HepG2 (cell line): ENCODE data around the gene LRRC74A. TPM values are rescaled to one million over a fixed set of nuclear protein-coding genes. Genes with fewer than 3 reads are reported as not detected.

Source experiments
- ATAC-seq: fragments of 200-7000 bp; cut with Tn5 transposase; 3 replicates; pipeline ENCODE4 v1.9.1; 2020; ENCODE audit warnings: mild to moderate bottlenecking, moderate library complexity
- BruUV-seq: library from RNA; stranded (reverse); fragments of 400-500 nt; replicated peaks from 2 replicates; lab custom pipeline; 2021; lab: Mats Ljungman, UMichigan
- CTCF ChIA-PET: fragments of 300-600 bp; formaldehyde crosslinking; extraction: SDS; loops from one replicate; lab custom pipeline; 2021; ENCODE audit warnings: low total read pairs, inconsistent platforms, low intra/inter-chr PET ratio; lab: Yijun Ruan, JAX
- POLR2A ChIA-PET: fragments of 350-600 bp; sonication (Branson Sonifier 250); formaldehyde crosslinking; loops from one replicate; lab custom pipeline; 2020; ENCODE audit warnings: antibody characterized with exemption, inconsistent platforms; lab: Yijun Ruan, JAX
- DNase-seq: peaks from one replicate; pipeline ENCODE4 v3.0.0-alpha.2; 2015; ENCODE audit warnings: low spot score
- FAIRE-seq: peaks from 3 replicates; lab custom pipeline; 2011; peaks lifted over from hg19 to GRCh38; lab: Jason Lieb, UNC
- H2AFZ ChIP-seq: one replicate; pipeline ENCODE4 v1.6.1; 2011; ENCODE audit warnings: low read length, inconsistent platforms
- H3K27ac ChIP-seq: fragments of 300-600 bp; 3 replicates; pipeline ENCODE4 v1.8.0; 2011; ENCODE audit warnings: mixed run types, mild to moderate bottlenecking, mixed read lengths, low read length, inconsistent platforms; ENCODE audit not compliant: insufficient read depth; ENCODE audit errors: extremely low read length
- H3K27me3 ChIP-seq, 2 experiments: fragments of 200-600 bp in 1 of 2; 2 replicates in 1 of 2; 3 replicates in 1 of 2; pipeline versions ENCODE4 v1.6.0 to v1.8.0; 2011; ENCODE audit warnings: low read length in 2 of 2, mild to moderate bottlenecking in 2 of 2, moderate library complexity in 2 of 2, inconsistent platforms in 1 of 2; ENCODE audit not compliant: insufficient read depth in 2 of 2, control insufficient read depth in 1 of 2
- H3K36me3 ChIP-seq, 2 experiments: fragments of 200-600 bp in 1 of 2; replicated peaks in 1 of 2; 2 replicates in 1 of 2; 3 replicates in 1 of 2; pipeline versions ENCODE4 v1.5.1 to v1.8.0; 2011; ENCODE audit warnings: low read length in 2 of 2, inconsistent platforms in 1 of 2; ENCODE audit not compliant: insufficient read depth in 2 of 2, control insufficient read depth in 1 of 2
- H3K4me1 ChIP-seq: 2 replicates; pipeline ENCODE4 v1.5.1; 2012; ENCODE audit warnings: low read length, inconsistent platforms; ENCODE audit not compliant: insufficient read depth
- H3K4me2 ChIP-seq: 2 replicates; pipeline ENCODE4 v1.6.0; 2011; ENCODE audit warnings: low read depth, low read length, inconsistent platforms
- H3K4me3 ChIP-seq, 3 experiments: fragments of 200-600 bp in 1 of 3; sonication (generic), shearing (Covaris generic) in 1 of 3; replicated peaks in 1 of 3; 2 replicates each; pipeline ENCODE4 v1.5.1; 2011 to 2016; ENCODE audit warnings: low read length in 3 of 3, inconsistent platforms in 2 of 3, low read depth in 2 of 3, mild to moderate bottlenecking in 2 of 3, control low read depth in 1 of 3, mixed read lengths in 1 of 3; ENCODE audit not compliant: insufficient read depth in 1 of 3
- H3K79me2 ChIP-seq: one replicate; pipeline ENCODE4 v1.6.1; 2011; ENCODE audit warnings: low read length, inconsistent platforms; ENCODE audit not compliant: insufficient read depth
- H3K9ac ChIP-seq: 2 replicates; pipeline ENCODE4 v1.6.0; 2011; ENCODE audit warnings: mild to moderate bottlenecking, low read depth, low read length, inconsistent platforms; ENCODE audit not compliant: insufficient read depth
- H3K9me3 ChIP-seq: 2 replicates; pipeline ENCODE4 v1.5.1; 2012; ENCODE audit warnings: mild to moderate bottlenecking, low read length
- H4K20me1 ChIP-seq: 2 replicates; pipeline ENCODE4 v1.6.0; 2011; ENCODE audit warnings: inconsistent platforms, mild to moderate bottlenecking, low read length, moderate library complexity; ENCODE audit not compliant: insufficient read depth
- CERS6 ChIP-seq: sonication (generic); formaldehyde crosslinking; IDR thresholded peaks from 2 replicates; pipeline ENCODE4 v1.5.0; 2020; ENCODE audit warnings: missing genetic modification reagents
- SOX5 ChIP-seq: IDR thresholded peaks from 2 replicates; pipeline ENCODE4 v1.6.1; 2016; ENCODE audit warnings: borderline replicate concordance
- SSRP1 ChIP-seq: IDR thresholded peaks from 2 replicates; pipeline ENCODE4 v1.6.1; 2016; ENCODE audit warnings: control low read depth
- TARDBP ChIP-seq: sonication (generic); formaldehyde crosslinking; IDR thresholded peaks from 2 replicates; pipeline ENCODE4 v1.8.0; 2022; ENCODE audit warnings: mild to moderate bottlenecking, missing genetic modification reagents
- TFAP4 ChIP-seq: sonication (generic); IDR thresholded peaks from 2 replicates; pipeline ENCODE4 v1.6.1; 2016; ENCODE audit warnings: low read depth, borderline replicate concordance
- TMF1 ChIP-seq: sonication (generic); formaldehyde crosslinking; IDR thresholded peaks from 2 replicates; pipeline ENCODE4 v1.8.1; 2022; ENCODE audit warnings: low read depth, missing genetic modification reagents
- ZNF652 ChIP-seq: IDR thresholded peaks from 2 replicates; pipeline ENCODE4 v1.6.1; 2016; ENCODE audit warnings: low read depth, borderline replicate concordance
- WGBS: methylation state at CpG from one replicate; pipeline ENCODE4 v1.1.6; 2017; ENCODE audit warnings: low lambda C conversion rate; 5-methylcytosine and 5-hydroxymethylcytosine counted together
- in situ Hi-C: cut with HindIII; loops from 2 replicates; pipeline ENCODE4 v1.10.0; 2017; ENCODE audit warnings: low pct_unique_long_range_greater_than_20kb; ENCODE audit not compliant: extremely low pct_ligation_motif_present
- intact Hi-C: fragments of 100-400 bp; cut with micrococcal nuclease; formaldehyde crosslinking; loops from one replicate; pipeline ENCODE4 v1.10.0; 2022; ENCODE audit not compliant: unreplicated experiment
- polyA plus RNA-seq, 8 experiments: library from polyadenylated mRNA; depleted of rRNA in 3 of 8; stranded (reverse) in 7 of 8; unstranded in 1 of 8; fragments of >200 nt; fragmentation: Illumina TruSeq in 4 of 8; extraction: Trizol in 4 of 8; gene quantifications; 2 replicates each; pipeline versions ENCODE4 v1.2.1 to v1.2.3, GENCODE V29; 2011 to 2016; ENCODE audit warnings: low read depth in 4 of 8, missing spikeins in 1 of 8, mixed read lengths in 1 of 8; ENCODE audit not compliant: insufficient read depth in 1 of 8
- total RNA-seq, 5 experiments: library from RNA; depleted of rRNA; stranded (reverse); fragments of >200 nt; fragmentation: Illumina TruSeq; extraction: Trizol; gene quantifications; 2 replicates each; pipeline ENCODE4 v1.2.3, GENCODE V29; 2016; ENCODE audit warnings: low read depth in 1 of 5

LRRC74A gene
- total and polyA plus RNA-seq, 2 of the 13 experiments (the other 11 are each of a cell fraction or from before 2014, with no cell fraction given): not detected

- H3K4me3 ChIP-seq: no peak overlapping the region
- ChIA-PET CTCF (no interaction called here), POLR2A (interaction anchor here (6.4 kb wide), 1 partner anchor 15 kb away, joined by 62 read pairs; the partner anchor contains the start of gene ANGEL1)
- no peak overlapping the region for H2AFZ ChIP-seq
- no peaks in the 10 kb centered on the region for H3K79me2 ChIP-seq
- peaks cover 46% of the 10 kb centered on the region for H3K4me1 ChIP-seq
- H3K27me3 ChIP-seq: no peaks in the 10 kb centered on the region
- ATAC-seq (no peak), DNase-seq (no peak), FAIRE-seq (no peak)
- H3K27ac ChIP-seq: no peak overlapping the region
- no peak overlapping the region for H3K4me2 ChIP-seq
- BruUV-seq: no TSS peak
- intact Hi-C loops: no loop called here
- in situ Hi-C loops: no loop called here
- H4K20me1 ChIP-seq: no peaks in the 10 kb centered on the region
- no peaks in the 10 kb centered on the region for H3K9me3 ChIP-seq
- WGBS: 91% methylated on average over 9 of the region's 9 CpGs
- H3K36me3 ChIP-seq: no peaks in the 10 kb centered on the region
- TF ChIP-seq TMF1 (CRISPR knock-in tag) (no peak), TFAP4 (no peak), SSRP1 (CRISPR knock-in tag) (no peak), ZNF652 (no peak), TARDBP (CRISPR knock-in tag) (no peak), CERS6 (CRISPR knock-in tag) (no peak), SOX5 (CRISPR knock-in tag) (no peak)
- H3K9ac ChIP-seq: no peak overlapping the region
These were observed 1.6 kb downstream of the LRRC74A start for GRCh38 chr14:76827696-76828296.
